SIG-M5 treated with dmso at 0.1 percent for 504 hours (cell line): Measurements from ENCODE around the gene COPB1.
A peak's percentile ranks its signal among the peaks of the same experiment; 100 is the strongest.

Experiments
- DNase-seq: peaks from one replicate; lab custom pipeline; 2025; ENCODE audit not compliant: unreplicated experiment; lab: John Stamatoyannopoulos, UW

COPB1 gene

GRCh38 chr11:14435717-14436512, 63.7 kb downstream of the COPB1 start:
- no peak for DNase-seq

- DNase-seq = no peak
These were observed 74.0 kb downstream of the COPB1 start for GRCh38 chr11:14425621-14426020.

DNA sequence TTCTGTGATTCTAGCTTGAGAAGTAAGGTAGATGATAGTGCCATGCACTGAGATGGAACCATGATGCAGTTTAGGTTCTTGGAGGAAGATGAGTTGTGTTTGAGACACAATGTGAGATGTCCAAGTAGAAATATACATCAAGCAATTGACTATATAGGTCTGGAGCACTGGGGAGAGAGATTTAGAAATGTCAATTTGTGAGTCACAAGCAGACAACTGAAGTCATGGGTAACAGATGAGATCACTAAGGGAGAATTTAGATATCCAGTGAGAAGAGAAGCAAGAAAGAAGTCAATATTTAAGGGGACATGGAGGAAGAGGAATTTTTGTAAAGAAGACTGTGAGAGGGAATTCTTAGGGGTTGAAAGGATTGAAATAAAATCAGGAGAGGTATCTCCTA, 75.5 kb downstream of the COPB1 start:
- no peak for DNase-seq

DNA sequence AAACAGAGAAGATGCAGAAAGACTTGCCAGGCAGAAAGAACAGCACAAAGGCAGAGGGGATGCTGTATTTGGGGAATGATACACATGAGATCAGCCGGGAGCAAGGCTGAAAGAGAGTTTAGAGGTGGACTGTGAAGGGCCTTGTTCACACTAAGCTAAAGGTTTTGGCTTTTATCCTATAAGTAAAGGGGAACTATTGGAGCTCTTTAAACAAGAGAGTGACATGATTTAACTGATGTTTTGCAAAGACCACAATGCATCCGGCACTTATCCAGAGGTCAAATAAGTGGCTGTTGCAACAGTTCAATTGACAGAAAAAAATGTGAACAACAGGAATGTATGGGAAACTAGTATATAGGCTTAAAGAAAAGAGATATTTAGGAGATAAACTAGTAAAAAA, 76.0 kb downstream of the COPB1 start:
- no peak for DNase-seq

DNA sequence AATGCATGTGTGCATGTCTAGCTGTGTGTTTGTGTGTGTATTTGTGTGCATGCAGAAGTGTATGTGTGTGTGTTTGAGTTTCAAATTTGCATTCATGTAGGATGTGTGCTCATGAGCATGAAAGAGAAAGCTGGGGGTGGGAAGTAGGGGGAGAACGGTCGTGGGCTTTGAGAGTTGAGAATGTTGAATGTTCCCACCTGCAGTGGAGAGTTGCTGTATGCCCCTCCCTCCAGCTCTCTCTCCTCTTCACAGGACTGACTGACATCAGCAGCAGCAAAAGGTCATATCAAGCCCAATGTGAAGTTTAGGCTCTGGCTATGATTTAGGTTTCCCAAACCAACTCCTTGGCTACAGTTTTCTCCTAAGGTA, 76.8 kb downstream of the COPB1 start:
- DNase-seq = no peak

DNA sequence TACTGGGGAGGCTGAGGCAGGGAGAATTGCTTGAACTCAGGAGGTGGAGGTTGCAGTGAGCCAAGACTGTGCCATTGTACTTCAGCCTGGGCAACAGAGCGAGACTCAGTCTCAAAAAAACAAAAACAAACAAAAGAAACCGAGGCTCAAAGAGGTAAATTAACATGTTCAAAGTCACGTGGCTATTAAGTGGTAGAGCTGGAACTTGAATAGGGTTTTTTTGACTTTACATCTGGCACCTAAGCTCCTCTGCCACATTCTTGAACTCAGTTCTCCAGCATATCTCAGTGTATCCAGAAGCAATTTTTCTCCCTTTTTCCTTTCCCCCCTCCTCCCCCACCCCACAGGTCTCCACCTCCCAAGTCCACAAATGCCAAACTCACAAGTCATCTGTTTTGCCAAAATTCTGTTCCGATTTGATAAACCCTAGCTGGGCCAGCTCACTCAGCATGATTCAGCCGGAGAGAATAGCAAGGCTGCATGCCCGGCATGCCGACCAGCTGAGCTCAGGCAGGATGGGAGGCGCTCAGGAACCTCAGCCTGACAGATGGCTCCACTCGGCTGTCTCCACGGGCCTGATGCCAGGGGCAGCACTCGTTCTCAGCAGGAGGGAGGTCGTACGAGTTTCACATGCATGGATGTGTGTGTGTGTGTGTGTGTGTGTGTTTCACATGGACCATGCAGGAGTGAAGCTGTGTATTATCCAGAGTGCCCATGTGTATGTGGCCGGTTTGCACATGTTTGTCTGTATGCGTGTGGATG, 77.4 kb downstream of the COPB1 start:
- DNase-seq = no peak

DNA sequence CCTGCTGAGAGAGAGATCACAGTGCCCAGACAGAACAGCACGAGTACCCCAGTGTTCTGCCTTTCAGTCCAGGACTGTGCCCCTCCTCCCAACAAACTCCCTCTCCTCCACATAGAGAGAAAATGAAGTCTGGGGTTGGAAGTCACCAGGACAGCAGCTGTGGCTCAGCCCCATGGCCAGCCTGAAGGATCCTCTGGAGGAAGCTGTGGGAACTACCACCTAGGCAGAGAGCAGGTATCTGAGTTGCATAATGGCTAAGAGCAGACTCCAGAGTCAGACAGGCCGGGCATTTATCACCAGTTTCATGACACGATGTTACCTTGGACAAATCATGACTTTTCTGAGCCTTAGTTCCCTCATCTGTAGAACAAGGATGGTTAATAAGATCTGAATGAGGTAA, 79.4 kb downstream of the COPB1 start:
- no peak for DNase-seq

- peak; percentile 13 for DNase-seq
These were observed 80.7 kb downstream of the COPB1 start for GRCh38 chr11:14418801-14419417.

- no peak for DNase-seq
These were observed 81.8 kb downstream of the COPB1 start for GRCh38 chr11:14417617-14418374.

- DNase-seq = no peak
These were observed 82.4 kb downstream of the COPB1 start for GRCh38 chr11:14417186-14417585.

DNA sequence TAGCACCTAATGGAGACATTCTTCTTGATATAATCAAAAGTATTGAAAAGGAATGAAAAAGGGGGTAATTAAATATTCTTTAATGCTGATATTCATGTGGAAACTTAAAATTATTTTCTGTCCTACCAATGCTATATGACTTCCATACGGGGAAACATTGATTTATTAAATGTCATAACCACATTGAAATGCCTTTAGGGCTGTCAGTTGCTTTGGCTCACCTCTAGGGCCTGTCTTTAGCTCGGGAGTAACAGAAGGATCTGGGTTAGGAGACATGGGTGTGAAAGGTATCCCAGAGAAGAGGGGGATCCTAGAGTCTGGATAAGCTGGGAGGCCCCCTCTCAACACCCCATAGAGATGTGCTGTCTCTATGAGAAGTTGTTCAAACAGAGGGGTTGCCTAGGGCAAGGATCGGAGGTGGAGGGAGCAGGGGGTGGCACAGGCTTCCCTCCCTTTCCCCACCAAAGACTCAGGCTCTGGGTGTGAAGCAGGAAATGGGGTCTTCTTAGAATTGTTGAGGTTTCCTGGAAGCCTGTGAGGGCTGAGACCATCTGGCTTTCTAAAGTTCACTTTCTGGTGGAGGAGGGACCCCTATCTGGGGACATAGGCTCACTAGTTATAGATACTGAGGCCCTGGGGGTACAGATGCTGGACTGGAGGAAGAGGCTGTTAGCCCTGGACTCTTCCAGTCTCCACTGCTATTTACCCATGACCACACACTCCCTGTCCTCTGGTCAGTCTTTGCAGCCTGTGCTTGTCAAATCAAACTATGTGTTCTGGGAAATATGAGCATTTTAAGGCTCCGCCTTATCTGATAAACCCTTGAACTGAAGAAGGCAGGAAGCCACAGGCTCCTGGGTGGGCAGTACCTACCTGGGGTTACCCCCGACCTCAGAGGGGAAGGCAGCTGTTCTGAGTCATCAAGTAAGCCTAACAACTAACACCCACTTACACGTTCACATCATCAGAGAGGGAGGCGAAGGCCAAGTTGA, 84.8 kb downstream of the COPB1 start:
- DNase-seq = no peak

GRCh38 chr11:14413307-14414069, 86.1 kb downstream of the COPB1 start:
- DNase-seq = no peak

GRCh38 chr11:14411818-14412217, 87.8 kb downstream of the COPB1 start:
- DNase-seq = no peak

- no peak for DNase-seq
These were observed 89.7 kb downstream of the COPB1 start for GRCh38 chr11:14409891-14410290.

DNA sequence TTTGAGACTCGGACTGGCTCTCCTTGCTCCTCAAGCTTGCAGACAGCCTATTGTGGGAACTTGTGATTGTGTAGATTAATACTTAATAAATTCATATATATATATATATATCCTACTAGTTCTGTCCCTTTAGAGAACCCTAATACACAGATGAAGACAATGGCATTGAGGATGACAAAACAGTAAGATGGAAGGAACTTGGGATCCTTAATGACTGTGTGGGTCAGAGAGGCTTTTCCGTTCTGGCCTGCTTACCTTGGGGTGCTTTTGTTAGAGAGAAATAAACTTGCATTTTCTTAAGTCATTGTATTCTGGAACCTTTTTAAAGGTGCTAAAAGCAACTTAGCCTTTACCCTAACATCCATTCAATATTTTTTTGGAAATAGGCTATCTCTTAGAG, 91.0 kb downstream of the COPB1 start:
- DNase-seq = no peak
